Lung (tissue), 12 donors: ENCODE results near the gene ZPBP. TPM values are rescaled to one million over a fixed set of nuclear protein-coding genes. Genes with fewer than 3 reads are reported as not detected.

Source experiments
- ATAC-seq: fragments of 200-7000 bp; cut with Tn5 transposase; one replicate; pipeline ENCODE4 v1.9.1; 2020; ENCODE audit warnings: moderate number of reproducible peaks; ENCODE audit not compliant: insufficient read depth, low FRiP score
- DNase-seq, 3 donors: peaks; one replicate each; pipeline ENCODE4 v3.0.0-alpha.2; 2013 to 2017
- H3K27ac ChIP-seq, 2 donors: one replicate each; pipeline ENCODE4 v1.5.1; 2013; ENCODE audit warnings: mild to moderate bottlenecking in 2 of 2, moderate library complexity in 2 of 2, control low read depth in 1 of 2, inconsistent platforms in 1 of 2, low read depth in 1 of 2, low read length in 1 of 2
- H3K27me3 ChIP-seq, 3 donors: one replicate each; pipeline ENCODE4 v1.5.1; 2013; ENCODE audit warnings: low read length in 2 of 3; ENCODE audit not compliant: control insufficient read depth in 3 of 3, insufficient read depth in 3 of 3
- H3K36me3 ChIP-seq, 4 donors: one replicate each; pipeline ENCODE4 v1.5.1; 2013; ENCODE audit warnings: low read length in 4 of 4, mild to moderate bottlenecking in 1 of 4, moderate library complexity in 1 of 4; ENCODE audit not compliant: control insufficient read depth in 4 of 4, insufficient read depth in 4 of 4
- H3K4me1 ChIP-seq, 5 donors: one replicate each; pipeline ENCODE4 v1.5.1; 2013; ENCODE audit warnings: low read length in 5 of 5, mild to moderate bottlenecking in 2 of 5, moderate library complexity in 1 of 5; ENCODE audit not compliant: control insufficient read depth in 5 of 5, insufficient read depth in 5 of 5
- H3K4me3 ChIP-seq: one replicate; pipeline ENCODE4 v1.5.1; 2013; ENCODE audit warnings: mild to moderate bottlenecking, control low read depth, moderate library complexity
- H3K9ac ChIP-seq, 2 donors: one replicate each; pipeline ENCODE4 v1.5.1; 2013; ENCODE audit warnings: low read length in 2 of 2, control low read depth in 1 of 2; ENCODE audit not compliant: insufficient read depth in 1 of 2
- H3K9me3 ChIP-seq, 4 donors: one replicate each; pipeline ENCODE4 v1.5.1; 2013; ENCODE audit warnings: low read length in 3 of 4, mild to moderate bottlenecking in 1 of 4, moderate library complexity in 1 of 4; ENCODE audit not compliant: control insufficient read depth in 4 of 4, insufficient read depth in 3 of 4
- CTCF ChIP-seq: IDR thresholded peaks from 2 replicates; pipeline ENCODE4 v1.5.1; 2012; ENCODE audit warnings: mild to moderate bottlenecking; ENCODE audit errors: control extremely low read depth, extremely low read depth
- WGBS, 2 donors: extraction: QIAGEN DNeasy Blood & Tissue Kit; methylation state at CpG; one replicate each; pipeline ENCODE4 v1.1.7; 2013; 5-methylcytosine and 5-hydroxymethylcytosine counted together
- polyA plus RNA-seq, 2 donors: library from polyadenylated mRNA; stranded (reverse); fragments of 200-250 nt; gene quantifications; one replicate each; pipeline ENCODE4 v1.2.1, GENCODE V29; 2013
- total RNA-seq, 2 donors: library from RNA; depleted of rRNA in 1 of 2; stranded (reverse); fragments of >200 nt in 1 of 2; gene quantifications; one replicate each; pipeline ENCODE4 v1.2.1, GENCODE V29; 2014 to 2021
- donor health status: control.
- donor health status: control.
- donor health status: Bipolar disorder and iron deficiency.
- donor health status: healthy.
- donor health status: DM: yes; HTN: yes; CAD: no.

The ZPBP gene
- total and polyA plus RNA-seq, 4 donors = 0.03 to 0.85 (median 0.25) TPM; not detected in 1

- Histone ChIP-seq H3K4me3 (no peak overlapping the region), H3K9me3 (peaks cover 0 to 9% (median 3%) of the 10 kb centered on the region in 4 donors), H3K9ac (no peak overlapping the region), H3K27me3 (no peaks in the 10 kb centered on the region), H3K27ac (no peak overlapping the region), H3K4me1 (peaks cover 0 to 4% (median 0%) of the 10 kb centered on the region in 5 donors), H3K36me3 (no peaks in the 10 kb centered on the region)
- no peak for TF ChIP-seq CTCF
- DNase-seq (no peak), ATAC-seq (no peak)
These were observed 20.0 kb downstream of the ZPBP start for GRCh38 chr7:50073093-50073492.

GRCh38 chr7:50069613-50070012, 23.4 kb downstream of the ZPBP start:
- Histone ChIP-seq H3K27ac (peak overlapping the region in 1 of 2 donors; percentile 58), H3K4me1 (peaks cover 0 to 7% (median 4%) of the 10 kb centered on the region in 5 donors), H3K27me3 (no peaks in the 10 kb centered on the region), H3K9me3 (peaks cover 0 to 9% (median 3%) of the 10 kb centered on the region in 4 donors), H3K36me3 (no peaks in the 10 kb centered on the region), H3K4me3 (peak overlapping the region; percentile 33), H3K9ac (no peak overlapping the region)
- no peak for DNase-seq
- no peak for TF ChIP-seq CTCF
- ATAC-seq = peak; percentile 51
- 5 to 25% methylated on average over 8 of the region's 8 CpGs for WGBS, 2 donors

DNA sequence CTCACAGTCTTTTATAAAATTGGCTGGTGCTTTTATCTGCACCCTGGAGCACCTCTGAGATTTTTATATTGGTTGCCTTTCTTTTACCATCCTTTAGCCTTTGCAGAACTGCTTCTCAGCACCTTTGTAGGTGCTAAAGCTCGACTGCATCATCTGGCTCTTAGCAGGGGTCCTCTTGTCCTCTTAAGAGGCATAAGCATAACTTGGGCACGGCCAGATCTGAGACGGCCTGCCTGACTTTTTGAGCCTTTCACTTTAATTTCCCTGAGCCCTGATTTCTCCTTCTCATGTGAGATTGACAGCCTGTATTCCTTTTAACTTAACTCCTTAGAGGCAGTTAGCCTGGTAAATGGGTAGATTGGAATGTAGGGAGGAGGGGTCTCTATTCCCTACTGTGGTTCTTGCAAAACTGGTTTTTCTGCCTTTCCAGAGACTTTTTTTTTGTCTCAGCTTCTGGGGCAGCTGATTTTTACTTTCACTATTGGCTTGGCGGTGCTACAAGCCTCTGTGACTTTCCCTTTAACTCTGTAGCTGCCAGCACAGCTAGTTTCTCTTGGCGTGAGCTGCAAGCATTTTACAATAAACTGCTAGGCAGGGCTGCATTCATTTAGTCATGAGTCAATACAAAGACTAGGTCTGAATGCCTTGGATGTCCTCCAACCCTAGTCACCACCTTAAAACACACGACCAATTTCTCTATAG, 24.0 kb downstream of the ZPBP start:
- Histone ChIP-seq H3K27me3 (no peaks in the 10 kb centered on the region), H3K36me3 (no peaks in the 10 kb centered on the region), H3K4me3 (peak overlapping the region; percentile 33), H3K4me1 (peaks cover 0 to 7% (median 4%) of the 10 kb centered on the region in 5 donors), H3K9ac (peak overlapping the region; percentile 31 to 77), H3K27ac (peak overlapping the region in 1 of 2 donors; percentile 64), H3K9me3 (peaks cover 0 to 9% (median 3%) of the 10 kb centered on the region in 4 donors)
- DNase-seq (peak; percentile 63 to 88 (median 87)), ATAC-seq (peak; percentile 72)
- WGBS, 2 donors = 1 to 7% methylated on average over 6 of the region's 6 CpGs
- no peak for TF ChIP-seq CTCF
